Neural cell (in vitro differentiated cells): ENCODE measurements around the gene KIFC3. TPM values are rescaled to one million over a fixed set of nuclear protein-coding genes. Genes with fewer than 3 reads are reported as not detected.
A peak's percentile ranks its signal among the peaks of the same experiment; 100 is the strongest.

Source experiments
- H2AFZ ChIP-seq: fragments of 200-600, 300-800 bp; sonication (generic), shearing (Covaris generic); 2 replicates; pipeline ENCODE4 v1.6.0; 2014; ENCODE audit warnings: low read depth, mild to moderate bottlenecking, antibody characterized with exemption, low read length, moderate library complexity
- H3F3A ChIP-seq: fragments of 200-600 bp; shearing (Covaris generic); 2 replicates; pipeline ENCODE4 v1.6.1; 2016; ENCODE audit warnings: mild to moderate bottlenecking, moderate library complexity, mixed read lengths, antibody characterized with exemption, low read length; ENCODE audit not compliant: insufficient read depth, poor library complexity, severe bottlenecking
- H3K27ac ChIP-seq: fragments of 200-600, 300-800 bp; sonication (generic), shearing (Covaris generic); 2 replicates; pipeline ENCODE4 v1.5.1; 2014; ENCODE audit warnings: mild to moderate bottlenecking, low read length, moderate library complexity
- H3K27me3 ChIP-seq: fragments of 300-800, 200-600 bp; sonication (generic), shearing (Covaris generic); 2 replicates; pipeline ENCODE4 v1.6.0; 2014; ENCODE audit warnings: mild to moderate bottlenecking, low read depth, low read length, moderate library complexity; ENCODE audit not compliant: insufficient read depth
- H3K36me3 ChIP-seq: fragments of 300-800, 200-600 bp; sonication (generic), shearing (Covaris generic); 2 replicates; pipeline ENCODE4 v1.5.1; 2014; ENCODE audit warnings: mild to moderate bottlenecking, antibody characterized with exemption, low read length, moderate library complexity; ENCODE audit not compliant: insufficient read depth
- H3K4me2 ChIP-seq: fragments of 300-800, 200-600 bp; sonication (generic), shearing (Covaris generic); 2 replicates; pipeline ENCODE4 v1.6.0; 2014; ENCODE audit warnings: mild to moderate bottlenecking, low read length
- H3K4me3 ChIP-seq: fragments of 300-800, 200-600 bp; sonication (generic), shearing (Covaris generic); 2 replicates; pipeline ENCODE4 v1.5.1; 2014; ENCODE audit warnings: mild to moderate bottlenecking, low read length, moderate library complexity
- H3K79me2 ChIP-seq: fragments of 200-600 bp; shearing (Covaris generic); replicated peaks from 2 replicates; pipeline ENCODE4 v1.6.0; 2014; ENCODE audit warnings: mild to moderate bottlenecking, low read length, moderate library complexity; ENCODE audit not compliant: insufficient read depth
- H3K9ac ChIP-seq: fragments of 300-800, 200-600 bp; sonication (generic), shearing (Covaris generic); 2 replicates; pipeline ENCODE4 v1.6.1; 2016; ENCODE audit warnings: mild to moderate bottlenecking, low read length, mixed read lengths
- H3K9me2 ChIP-seq: fragments of 200-600 bp; shearing (Covaris generic); 2 replicates; pipeline ENCODE4 v1.6.1; 2016; ENCODE audit warnings: mild to moderate bottlenecking, low read length, mixed read lengths; ENCODE audit not compliant: insufficient read depth
- H3K9me3 ChIP-seq: fragments of 200-600, 300-800 bp; sonication (generic), shearing (Covaris generic); 2 replicates; pipeline ENCODE4 v1.6.1; 2016; ENCODE audit warnings: mild to moderate bottlenecking, mixed run types, low read length, moderate library complexity, mixed read lengths
- H4K20me1 ChIP-seq: fragments of 200-600 bp; shearing (Covaris generic); 2 replicates; pipeline ENCODE4 v1.6.1; 2016; ENCODE audit warnings: mild to moderate bottlenecking, mixed run types; ENCODE audit not compliant: insufficient read depth
- EP300 ChIP-seq: fragments of 450-650 bp; conservative IDR thresholded peaks from 2 replicates; pipeline ENCODE4 v1.6.1; 2014; ENCODE audit warnings: antibody characterized with exemption, mild to moderate bottlenecking, moderate library complexity; ENCODE audit not compliant: poor library complexity, severe bottlenecking
- EZH2 ChIP-seq: fragments of 200-600, 300-800 bp; shearing (Covaris generic), sonication (generic); IDR thresholded peaks from 2 replicates; pipeline ENCODE4 v1.6.1; 2014; ENCODE audit warnings: antibody characterized with exemption, low read length, borderline replicate concordance, mild to moderate bottlenecking; ENCODE audit not compliant: insufficient read depth, poor library complexity, severe bottlenecking
- MXI1 ChIP-seq: fragments of 450-650 bp; conservative IDR thresholded peaks from 2 replicates; pipeline ENCODE4 v1.6.1; 2014; ENCODE audit warnings: antibody characterized with exemption, mild to moderate bottlenecking; ENCODE audit not compliant: poor library complexity, severe bottlenecking
- POLR2AphosphoS5 ChIP-seq: IDR thresholded peaks from 2 replicates; pipeline ENCODE4 v1.6.1; 2012
- RAD21 ChIP-seq: fragments of 450-650 bp; conservative IDR thresholded peaks from 2 replicates; pipeline ENCODE4 v1.6.1; 2014; ENCODE audit warnings: antibody characterized with exemption, mild to moderate bottlenecking, moderate library complexity
- SMC3 ChIP-seq: fragments of 450-650 bp; conservative IDR thresholded peaks from 2 replicates; pipeline ENCODE4 v1.6.1; 2014; ENCODE audit warnings: antibody characterized with exemption, mild to moderate bottlenecking, moderate library complexity; ENCODE audit not compliant: poor library complexity
- TAF1 ChIP-seq: IDR thresholded peaks from 2 replicates; pipeline ENCODE4 v1.6.1; 2012; ENCODE audit warnings: low read depth
- polyA plus RNA-seq: library from polyadenylated mRNA; depleted of rRNA; stranded (reverse); fragments of >200 nt; gene quantifications from 2 replicates; pipeline ENCODE4 v1.2.3, GENCODE V29; 2014
- TF ChIP-seq, protein P1 (sequence below): fragments of 450-650 bp; IDR thresholded peaks from 2 replicates; pipeline ENCODE4 v1.5.1; 2014; ENCODE audit warnings: antibody characterized with exemption, mild to moderate bottlenecking, moderate library complexity; ENCODE audit not compliant: poor library complexity, severe bottlenecking
- TF ChIP-seq, protein P2 (sequence below): IDR thresholded peaks from 2 replicates; pipeline ENCODE4 v1.6.1; 2012; ENCODE audit warnings: borderline replicate concordance

KIFC3 gene
- polyA plus RNA-seq, 1 donor from 2014 or later = 29.7 TPM

- Histone ChIP-seq H4K20me1 (no peaks in the 10 kb centered on the region), H3K27ac (no peak overlapping the region), H3K27me3 (no peaks in the 10 kb centered on the region), H3K9ac (no peak overlapping the region), H3K79me2 (no peaks in the 10 kb centered on the region), H3K9me3 (no peaks in the 10 kb centered on the region), H3K4me2 (no peak overlapping the region), H3K9me2 (no peaks in the 10 kb centered on the region), H3F3A (no peaks in the 10 kb centered on the region), H3K4me3 (no peak overlapping the region), H3K36me3 (no peaks in the 10 kb centered on the region), H2AFZ (no peak overlapping the region)
- no peak for TF ChIP-seq EP300
- TF ChIP-seq TAF1 = no peak
- TF ChIP-seq SMC3 = no peak
- no peak for TF ChIP-seq MXI1
- TF ChIP-seq EZH2 = no peak
- TF ChIP-seq POLR2AphosphoS5 = no peak
- TF ChIP-seq, protein P1, sequence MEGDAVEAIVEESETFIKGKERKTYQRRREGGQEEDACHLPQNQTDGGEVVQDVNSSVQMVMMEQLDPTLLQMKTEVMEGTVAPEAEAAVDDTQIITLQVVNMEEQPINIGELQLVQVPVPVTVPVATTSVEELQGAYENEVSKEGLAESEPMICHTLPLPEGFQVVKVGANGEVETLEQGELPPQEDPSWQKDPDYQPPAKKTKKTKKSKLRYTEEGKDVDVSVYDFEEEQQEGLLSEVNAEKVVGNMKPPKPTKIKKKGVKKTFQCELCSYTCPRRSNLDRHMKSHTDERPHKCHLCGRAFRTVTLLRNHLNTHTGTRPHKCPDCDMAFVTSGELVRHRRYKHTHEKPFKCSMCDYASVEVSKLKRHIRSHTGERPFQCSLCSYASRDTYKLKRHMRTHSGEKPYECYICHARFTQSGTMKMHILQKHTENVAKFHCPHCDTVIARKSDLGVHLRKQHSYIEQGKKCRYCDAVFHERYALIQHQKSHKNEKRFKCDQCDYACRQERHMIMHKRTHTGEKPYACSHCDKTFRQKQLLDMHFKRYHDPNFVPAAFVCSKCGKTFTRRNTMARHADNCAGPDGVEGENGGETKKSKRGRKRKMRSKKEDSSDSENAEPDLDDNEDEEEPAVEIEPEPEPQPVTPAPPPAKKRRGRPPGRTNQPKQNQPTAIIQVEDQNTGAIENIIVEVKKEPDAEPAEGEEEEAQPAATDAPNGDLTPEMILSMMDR = no peak
- TF ChIP-seq, protein P2, sequence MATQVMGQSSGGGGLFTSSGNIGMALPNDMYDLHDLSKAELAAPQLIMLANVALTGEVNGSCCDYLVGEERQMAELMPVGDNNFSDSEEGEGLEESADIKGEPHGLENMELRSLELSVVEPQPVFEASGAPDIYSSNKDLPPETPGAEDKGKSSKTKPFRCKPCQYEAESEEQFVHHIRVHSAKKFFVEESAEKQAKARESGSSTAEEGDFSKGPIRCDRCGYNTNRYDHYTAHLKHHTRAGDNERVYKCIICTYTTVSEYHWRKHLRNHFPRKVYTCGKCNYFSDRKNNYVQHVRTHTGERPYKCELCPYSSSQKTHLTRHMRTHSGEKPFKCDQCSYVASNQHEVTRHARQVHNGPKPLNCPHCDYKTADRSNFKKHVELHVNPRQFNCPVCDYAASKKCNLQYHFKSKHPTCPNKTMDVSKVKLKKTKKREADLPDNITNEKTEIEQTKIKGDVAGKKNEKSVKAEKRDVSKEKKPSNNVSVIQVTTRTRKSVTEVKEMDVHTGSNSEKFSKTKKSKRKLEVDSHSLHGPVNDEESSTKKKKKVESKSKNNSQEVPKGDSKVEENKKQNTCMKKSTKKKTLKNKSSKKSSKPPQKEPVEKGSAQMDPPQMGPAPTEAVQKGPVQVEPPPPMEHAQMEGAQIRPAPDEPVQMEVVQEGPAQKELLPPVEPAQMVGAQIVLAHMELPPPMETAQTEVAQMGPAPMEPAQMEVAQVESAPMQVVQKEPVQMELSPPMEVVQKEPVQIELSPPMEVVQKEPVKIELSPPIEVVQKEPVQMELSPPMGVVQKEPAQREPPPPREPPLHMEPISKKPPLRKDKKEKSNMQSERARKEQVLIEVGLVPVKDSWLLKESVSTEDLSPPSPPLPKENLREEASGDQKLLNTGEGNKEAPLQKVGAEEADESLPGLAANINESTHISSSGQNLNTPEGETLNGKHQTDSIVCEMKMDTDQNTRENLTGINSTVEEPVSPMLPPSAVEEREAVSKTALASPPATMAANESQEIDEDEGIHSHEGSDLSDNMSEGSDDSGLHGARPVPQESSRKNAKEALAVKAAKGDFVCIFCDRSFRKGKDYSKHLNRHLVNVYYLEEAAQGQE = no peak
- no peak for TF ChIP-seq RAD21
These were observed 80.7 kb downstream of the KIFC3 start for GRCh38 chr16:57721356-57722209.

DNA sequence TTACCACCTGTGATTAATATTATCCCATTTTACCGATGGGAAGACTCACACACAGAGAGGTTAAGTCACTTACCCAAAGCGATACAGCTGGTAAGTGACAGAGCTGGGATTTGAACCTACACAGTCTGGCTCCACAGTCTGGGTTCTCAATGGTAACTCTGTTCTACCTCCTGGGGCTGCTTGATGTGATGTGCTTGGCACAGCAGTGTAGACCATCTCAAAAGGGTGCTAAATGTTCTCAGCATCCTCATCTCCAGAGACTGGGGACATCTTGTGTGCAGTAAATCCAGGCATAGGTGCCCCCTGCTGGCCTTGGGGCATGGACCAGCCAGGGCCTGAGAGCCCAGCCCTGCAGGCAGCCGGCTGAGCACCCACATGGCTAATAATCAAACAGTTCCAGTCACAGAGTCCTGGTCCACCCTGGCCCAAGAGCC is 82.1 kb downstream of the KIFC3 start:
- Histone ChIP-seq H3K9me2 (no peaks in the 10 kb centered on the region), H3F3A (no peaks in the 10 kb centered on the region), H3K4me2 (no peak overlapping the region), H3K9me3 (no peaks in the 10 kb centered on the region), H3K27ac (no peak overlapping the region), H3K4me3 (no peak overlapping the region), H3K27me3 (no peaks in the 10 kb centered on the region), H2AFZ (no peak overlapping the region), H3K36me3 (no peaks in the 10 kb centered on the region), H3K79me2 (no peaks in the 10 kb centered on the region), H3K9ac (no peak overlapping the region), H4K20me1 (no peaks in the 10 kb centered on the region)
- TF ChIP-seq TAF1 = no peak
- TF ChIP-seq, protein P1 = peak; percentile 20
